ENCODE results near the gene VAT1L. TPM values are rescaled to one million over a fixed set of nuclear protein-coding genes. Genes with fewer than 3 reads are reported as not detected.

The VAT1L gene
- total RNA-seq, 1 experiment from 2014 or later = 33.8 TPM

- H2AFZ ChIP-seq (ENCODE audit: low read length) = no peak overlapping the region
- H3K14ac ChIP-seq (ENCODE audit: insufficient read depth, low read length) = no peak overlapping the region
- no peak overlapping the region for H2BK120ac ChIP-seq (ENCODE audit: low read depth, low read length, poor library complexity, severe bottlenecking)
- H3K4me3 Mint-ChIP-seq = no peak overlapping the region
- no peak for TF ChIP-seq CTCF (conservative IDR thresholded peaks at IDR 0.05)
- H3K27me3 Mint-ChIP-seq (ENCODE audit: low read depth) = peaks cover 2% of the 10 kb centered on the region
- H2BK20ac ChIP-seq (ENCODE audit: low read depth, low read length, poor library complexity, severe bottlenecking) = no peak overlapping the region
- no peak overlapping the region for H3K4ac ChIP-seq (ENCODE audit: low read depth, low read length)
- H3K36me3 Mint-ChIP-seq (ENCODE audit: insufficient read depth in 1 of 3, low read depth in 3 of 3) = no peaks in the 10 kb centered on the region
- no peaks in the 10 kb centered on the region for H3K27me3 ChIP-seq (ENCODE audit: insufficient read depth, low read length)
- no peak for DNase-seq
- no peak overlapping the region for H2AK5ac ChIP-seq (ENCODE audit: insufficient read length, low read length)
- no peaks in the 10 kb centered on the region for H3K23me2 ChIP-seq (ENCODE audit: insufficient read length, low read depth, low read length, poor library complexity, severe bottlenecking)
- no peak overlapping the region for H2BK12ac ChIP-seq (ENCODE audit: insufficient read length, low read depth, low read length)
- H3K27ac ChIP-seq (ENCODE audit: insufficient read length, low read depth, low read length) = no peak overlapping the region
- H3K79me1 ChIP-seq (ENCODE audit: insufficient read depth, low read depth, low read length, poor library complexity, severe bottlenecking) = no peaks in the 10 kb centered on the region
- peaks cover 0 to 2% of the 10 kb centered on the region in 2 experiments; a peak in 1 of 4 replicates for H3K4me1 Mint-ChIP-seq
- H4K20me1 ChIP-seq (ENCODE audit: control insufficient read depth, insufficient read depth, insufficient read length) = no peaks in the 10 kb centered on the region
- H3K79me2 ChIP-seq (ENCODE audit: insufficient read depth, low read length) = no peaks in the 10 kb centered on the region
- no peak overlapping the region for H2BK5ac ChIP-seq (ENCODE audit: insufficient read length, low read length)
- no peaks in the 10 kb centered on the region for H3K4me1 ChIP-seq (ENCODE audit: insufficient read depth, low read length)
- H3T11ph ChIP-seq (ENCODE audit: low read length) = no peak overlapping the region
- no peak overlapping the region for H4K91ac ChIP-seq (ENCODE audit: insufficient read length, low read depth, low read length)
- no peak overlapping the region for H4K8ac ChIP-seq (replicated peaks; ENCODE audit: insufficient read length, low read depth, low read length)
- no peak overlapping the region for H3K27ac Mint-ChIP-seq
- H2BK15ac ChIP-seq (ENCODE audit: low read depth, low read length) = no peak overlapping the region
- H3K56ac ChIP-seq (ENCODE audit: insufficient read length, low read depth, low read length) = no peak overlapping the region
- H3K18ac ChIP-seq (ENCODE audit: insufficient read length, low read depth, low read length) = no peak overlapping the region
- H4K5ac ChIP-seq (ENCODE audit: insufficient read length, low read depth, low read length) = no peak overlapping the region
- no peak overlapping the region for H3K4me2 ChIP-seq (ENCODE audit: insufficient read depth, insufficient read length, low read length)
- no CpG with 5 or more reads among the region's 3 CpGs for WGBS (ENCODE audit: extremely low coverage, insufficient read length, low lambda C conversion rate)
- H3K9ac ChIP-seq (ENCODE audit: extremely low read depth, insufficient read length, low read length) = no peak overlapping the region
- no peaks in the 10 kb centered on the region for H3K9me3 ChIP-seq (ENCODE audit: control insufficient read depth, low read depth, low read length)
- H3K9me3 Mint-ChIP-seq = no peaks in the 10 kb centered on the region; a peak in 1 of 5 replicates
- no peak overlapping the region for H3K23ac ChIP-seq (ENCODE audit: insufficient read length, low read depth, low read length)
Observed at GRCh38 chr16:77759821-77760220, 28.5 kb upstream of the VAT1L start.

Data from H9 (cell line).